ENCODE results near the gene SPG11. TPM values are rescaled to one million over a fixed set of nuclear protein-coding genes. Genes with fewer than 3 reads are reported as not detected.
"Not testable (repeated sequence)": the region's sequence is repeated elsewhere in the genome, so short reads cannot be mapped to it uniquely, and the experiment has no call there.

The SPG11 gene
- total RNA-seq, 1 experiment from 2014 or later = 55.0 TPM

DNA sequence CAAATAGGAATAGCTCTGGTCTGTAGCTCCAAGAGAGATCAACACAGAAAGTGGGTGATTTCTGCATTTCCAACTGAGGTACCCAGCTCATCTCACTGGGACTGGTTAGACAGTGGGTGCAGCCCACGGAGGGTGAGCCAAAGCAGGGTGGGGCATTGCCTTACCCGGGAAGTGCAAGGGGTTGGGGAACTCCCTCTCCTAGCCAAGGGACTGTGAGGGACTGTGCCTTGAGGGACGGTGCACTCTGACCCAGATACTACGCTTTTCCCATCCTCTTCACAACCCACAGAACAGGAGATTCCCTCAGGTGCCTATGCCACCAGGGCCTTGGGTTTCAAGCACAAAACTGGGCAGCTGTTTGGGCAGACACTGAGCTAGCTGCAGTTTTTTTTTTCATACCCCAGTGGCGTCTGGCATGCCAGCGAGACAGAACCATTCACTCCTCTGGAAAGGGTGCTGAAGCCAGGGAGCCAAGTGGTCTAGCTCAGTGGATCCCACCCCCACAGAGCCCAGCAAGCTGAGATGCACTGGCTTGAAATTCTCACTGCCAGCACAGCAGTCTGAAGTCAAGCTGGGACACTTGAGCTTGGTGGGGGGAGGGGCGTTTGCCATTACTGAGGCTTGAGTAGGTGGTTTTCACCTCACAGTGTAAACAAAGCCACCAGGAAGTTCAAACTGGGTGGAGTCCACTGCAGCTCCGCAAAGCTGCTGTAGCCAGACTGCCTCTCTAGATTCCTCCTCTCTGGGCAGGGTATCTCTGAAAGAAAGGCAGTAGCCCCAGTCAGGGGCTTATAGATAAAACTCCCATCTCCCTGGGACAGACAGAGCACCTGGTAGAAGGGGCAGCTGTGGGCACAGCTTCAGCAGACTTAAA lies 19.6 kb upstream of the SPG11 start:
- ATAC-seq; H3K9me3 ChIP-seq (ENCODE audit: control insufficient read depth, insufficient read depth, low read depth, low read length); CTCF ChIA-PET; H3K27ac ChIP-seq (ENCODE audit: low read length); H3K36me3 ChIP-seq (ENCODE audit: control insufficient read depth, insufficient read depth, low read length); in situ Hi-C loops (cut with HindIII; ENCODE audit: low pct_unique_long_range_greater_than_20kb, low sequenced_read_pairs); H3K27me3 ChIP-seq (ENCODE audit: control insufficient read depth, insufficient read depth, low read length); intact Hi-C loops (cut with micrococcal nuclease; ENCODE audit: unreplicated experiment); H3K4me1 ChIP-seq (ENCODE audit: control insufficient read depth, insufficient read depth, low read length); BruUV-seq (replicated peaks); DNase-seq (ENCODE audit: low read depth, low spot score); H3K4me3 ChIP-seq (ENCODE audit: low read depth in 2 of 2, low read length in 2 of 2): not testable (repeated sequence)
- POLR2A ChIA-PET = interaction anchor here (0.7 kb wide), 1 partner anchor 182 kb away, joined by 3 read pairs; no protein-coding TSS in a partner anchor

DNA sequence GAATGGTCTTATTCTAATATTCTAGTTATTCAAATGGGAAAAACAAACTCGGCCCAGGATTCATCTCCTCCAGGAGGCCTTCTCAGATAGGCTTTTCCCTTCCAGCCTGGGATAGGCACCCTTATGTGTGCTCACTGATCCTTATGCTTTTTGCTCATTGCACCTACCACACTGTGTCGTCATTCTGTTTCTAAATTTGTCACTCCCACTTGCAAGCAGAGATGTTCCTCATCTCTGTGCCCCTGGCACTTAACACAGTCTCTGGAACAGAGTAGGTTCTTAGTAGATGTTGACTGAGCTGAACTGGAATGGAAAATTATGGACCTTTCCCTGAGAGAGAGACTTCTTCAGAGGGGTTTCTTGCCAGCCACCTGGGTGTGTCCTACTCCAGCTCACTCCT lies 18.7 kb upstream of the SPG11 start:
- ChIA-PET CTCF (interaction anchor here (0.6 kb wide), 1 partner anchor 571 kb away, joined by 3 read pairs; no protein-coding TSS in a partner anchor), POLR2A (no interaction called here)
- BruUV-seq (replicated peaks) = no TSS peak
- H3K9me3 ChIP-seq (ENCODE audit: control insufficient read depth, insufficient read depth, low read depth, low read length) = no peaks in the 10 kb centered on the region
- H3K27ac ChIP-seq (ENCODE audit: low read length) = no peak overlapping the region
- TF ChIP-seq, protein P1, sequence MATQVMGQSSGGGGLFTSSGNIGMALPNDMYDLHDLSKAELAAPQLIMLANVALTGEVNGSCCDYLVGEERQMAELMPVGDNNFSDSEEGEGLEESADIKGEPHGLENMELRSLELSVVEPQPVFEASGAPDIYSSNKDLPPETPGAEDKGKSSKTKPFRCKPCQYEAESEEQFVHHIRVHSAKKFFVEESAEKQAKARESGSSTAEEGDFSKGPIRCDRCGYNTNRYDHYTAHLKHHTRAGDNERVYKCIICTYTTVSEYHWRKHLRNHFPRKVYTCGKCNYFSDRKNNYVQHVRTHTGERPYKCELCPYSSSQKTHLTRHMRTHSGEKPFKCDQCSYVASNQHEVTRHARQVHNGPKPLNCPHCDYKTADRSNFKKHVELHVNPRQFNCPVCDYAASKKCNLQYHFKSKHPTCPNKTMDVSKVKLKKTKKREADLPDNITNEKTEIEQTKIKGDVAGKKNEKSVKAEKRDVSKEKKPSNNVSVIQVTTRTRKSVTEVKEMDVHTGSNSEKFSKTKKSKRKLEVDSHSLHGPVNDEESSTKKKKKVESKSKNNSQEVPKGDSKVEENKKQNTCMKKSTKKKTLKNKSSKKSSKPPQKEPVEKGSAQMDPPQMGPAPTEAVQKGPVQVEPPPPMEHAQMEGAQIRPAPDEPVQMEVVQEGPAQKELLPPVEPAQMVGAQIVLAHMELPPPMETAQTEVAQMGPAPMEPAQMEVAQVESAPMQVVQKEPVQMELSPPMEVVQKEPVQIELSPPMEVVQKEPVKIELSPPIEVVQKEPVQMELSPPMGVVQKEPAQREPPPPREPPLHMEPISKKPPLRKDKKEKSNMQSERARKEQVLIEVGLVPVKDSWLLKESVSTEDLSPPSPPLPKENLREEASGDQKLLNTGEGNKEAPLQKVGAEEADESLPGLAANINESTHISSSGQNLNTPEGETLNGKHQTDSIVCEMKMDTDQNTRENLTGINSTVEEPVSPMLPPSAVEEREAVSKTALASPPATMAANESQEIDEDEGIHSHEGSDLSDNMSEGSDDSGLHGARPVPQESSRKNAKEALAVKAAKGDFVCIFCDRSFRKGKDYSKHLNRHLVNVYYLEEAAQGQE (IDR thresholded peaks at IDR 0.05; ENCODE audit: insufficient read depth in 1 of 2, low read depth in 2 of 2, low read length in 1 of 2) = no peak
- TF ChIP-seq, protein P2, sequence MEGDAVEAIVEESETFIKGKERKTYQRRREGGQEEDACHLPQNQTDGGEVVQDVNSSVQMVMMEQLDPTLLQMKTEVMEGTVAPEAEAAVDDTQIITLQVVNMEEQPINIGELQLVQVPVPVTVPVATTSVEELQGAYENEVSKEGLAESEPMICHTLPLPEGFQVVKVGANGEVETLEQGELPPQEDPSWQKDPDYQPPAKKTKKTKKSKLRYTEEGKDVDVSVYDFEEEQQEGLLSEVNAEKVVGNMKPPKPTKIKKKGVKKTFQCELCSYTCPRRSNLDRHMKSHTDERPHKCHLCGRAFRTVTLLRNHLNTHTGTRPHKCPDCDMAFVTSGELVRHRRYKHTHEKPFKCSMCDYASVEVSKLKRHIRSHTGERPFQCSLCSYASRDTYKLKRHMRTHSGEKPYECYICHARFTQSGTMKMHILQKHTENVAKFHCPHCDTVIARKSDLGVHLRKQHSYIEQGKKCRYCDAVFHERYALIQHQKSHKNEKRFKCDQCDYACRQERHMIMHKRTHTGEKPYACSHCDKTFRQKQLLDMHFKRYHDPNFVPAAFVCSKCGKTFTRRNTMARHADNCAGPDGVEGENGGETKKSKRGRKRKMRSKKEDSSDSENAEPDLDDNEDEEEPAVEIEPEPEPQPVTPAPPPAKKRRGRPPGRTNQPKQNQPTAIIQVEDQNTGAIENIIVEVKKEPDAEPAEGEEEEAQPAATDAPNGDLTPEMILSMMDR (IDR thresholded peaks at IDR 0.05) = no peak
- no peak for TF ChIP-seq POLR2AphosphoS5 (IDR thresholded peaks at IDR 0.05; ENCODE audit: low read depth, low read length)
- TF ChIP-seq SIN3A (IDR thresholded peaks at IDR 0.05; ENCODE audit: borderline replicate concordance, insufficient read depth, low read depth, low read length) = no peak
- TF ChIP-seq TCF7L2 (IDR thresholded peaks at IDR 0.05; ENCODE audit: low read depth, low read length) = no peak
- H3K27me3 ChIP-seq (ENCODE audit: control insufficient read depth, insufficient read depth, low read length) = no peaks in the 10 kb centered on the region
- no peak for ATAC-seq
- no peak overlapping the region for H3K4me3 ChIP-seq (ENCODE audit: low read depth in 2 of 2, low read length in 2 of 2)
- intact Hi-C loops (cut with micrococcal nuclease; ENCODE audit: unreplicated experiment) = no loop called here
- in situ Hi-C loops (cut with HindIII; ENCODE audit: low pct_unique_long_range_greater_than_20kb, low sequenced_read_pairs) = no loop called here
- no peak for DNase-seq (ENCODE audit: low read depth, low spot score)
- H3K4me1 ChIP-seq (ENCODE audit: control insufficient read depth, insufficient read depth, low read length) = no peaks in the 10 kb centered on the region
- no peaks in the 10 kb centered on the region for H3K36me3 ChIP-seq (ENCODE audit: control insufficient read depth, insufficient read depth, low read length)

DNA sequence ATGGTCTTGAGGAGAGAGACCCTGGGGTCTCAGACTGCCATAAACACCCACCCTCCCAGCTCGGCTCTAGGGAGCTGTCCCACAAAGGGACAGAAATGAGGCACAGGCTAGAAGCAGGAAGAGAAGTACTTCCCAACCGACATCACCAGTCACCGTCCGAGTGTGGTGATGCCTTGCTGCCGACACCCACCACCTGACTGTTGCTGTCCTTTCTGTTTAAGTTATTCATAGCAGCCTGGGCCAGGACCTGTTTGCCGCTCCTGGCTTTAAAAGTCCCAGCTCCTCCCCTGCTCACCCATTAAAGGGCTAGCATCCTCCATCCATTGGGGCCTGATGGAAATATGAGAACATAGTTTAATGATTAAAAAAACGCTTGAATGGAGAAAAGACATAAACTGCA lies 13.2 kb upstream of the SPG11 start:
- intact Hi-C loops (cut with micrococcal nuclease; ENCODE audit: unreplicated experiment) (no loop called here), in situ Hi-C loops (cut with HindIII; ENCODE audit: low pct_unique_long_range_greater_than_20kb, low sequenced_read_pairs) (no loop called here)
- TF ChIP-seq, protein P2 (IDR thresholded peaks at IDR 0.05) = no peak
- TF ChIP-seq TCF7L2 (IDR thresholded peaks at IDR 0.05; ENCODE audit: low read depth, low read length) (no peak), POLR2AphosphoS5 (IDR thresholded peaks at IDR 0.05; ENCODE audit: low read depth, low read length) (no peak), SIN3A (IDR thresholded peaks at IDR 0.05; ENCODE audit: borderline replicate concordance, insufficient read depth, low read depth, low read length) (no peak)
- TF ChIP-seq, protein P1 (IDR thresholded peaks at IDR 0.05; ENCODE audit: insufficient read depth in 1 of 2, low read depth in 2 of 2, low read length in 1 of 2) = no peak
- POLR2A ChIA-PET = no interaction called here
- H3K36me3 ChIP-seq (ENCODE audit: control insufficient read depth, insufficient read depth, low read length) = no peaks in the 10 kb centered on the region
- H3K4me3 ChIP-seq (ENCODE audit: low read depth in 2 of 2, low read length in 2 of 2) = no peak overlapping the region
- H3K4me1 ChIP-seq (ENCODE audit: control insufficient read depth, insufficient read depth, low read length) = no peaks in the 10 kb centered on the region
- no peaks in the 10 kb centered on the region for H3K9me3 ChIP-seq (ENCODE audit: control insufficient read depth, insufficient read depth, low read depth, low read length)
- DNase-seq (ENCODE audit: low read depth, low spot score) (no peak), ATAC-seq (no peak)
- H3K27me3 ChIP-seq (ENCODE audit: control insufficient read depth, insufficient read depth, low read length) = no peaks in the 10 kb centered on the region
- CTCF ChIA-PET = interaction anchor here (1.6 kb wide), 1 partner anchor 13 kb away, joined by 5 read pairs; the partner anchor contains the start of gene SPG11
- no TSS peak for BruUV-seq (replicated peaks)
- no peak overlapping the region for H3K27ac ChIP-seq (ENCODE audit: low read length)

All from Panc1 (cell line).